ENCODE data around the gene POC1A.

GRCh38 chr3:52132041-52132440 lies 22.2 kb downstream of the POC1A start:
- TF ChIP-seq CTCF (IDR thresholded peaks at IDR 0.05; ENCODE audit: low read depth, low read length, poor library complexity, severe bottlenecking) = no peak
- TF ChIP-seq EZH2phosphoT487 (IDR thresholded peaks at IDR 0.05; ENCODE audit: borderline replicate concordance, low read length) = no peak
